Measurements from ENCODE around the gene ADCY5.
A peak's percentile ranks its signal among the peaks of the same experiment; 100 is the strongest.
"Not testable (repeated sequence)": the region's sequence is repeated elsewhere in the genome, so short reads cannot be mapped to it uniquely, and the experiment has no call there.

Gene ADCY5

DNA sequence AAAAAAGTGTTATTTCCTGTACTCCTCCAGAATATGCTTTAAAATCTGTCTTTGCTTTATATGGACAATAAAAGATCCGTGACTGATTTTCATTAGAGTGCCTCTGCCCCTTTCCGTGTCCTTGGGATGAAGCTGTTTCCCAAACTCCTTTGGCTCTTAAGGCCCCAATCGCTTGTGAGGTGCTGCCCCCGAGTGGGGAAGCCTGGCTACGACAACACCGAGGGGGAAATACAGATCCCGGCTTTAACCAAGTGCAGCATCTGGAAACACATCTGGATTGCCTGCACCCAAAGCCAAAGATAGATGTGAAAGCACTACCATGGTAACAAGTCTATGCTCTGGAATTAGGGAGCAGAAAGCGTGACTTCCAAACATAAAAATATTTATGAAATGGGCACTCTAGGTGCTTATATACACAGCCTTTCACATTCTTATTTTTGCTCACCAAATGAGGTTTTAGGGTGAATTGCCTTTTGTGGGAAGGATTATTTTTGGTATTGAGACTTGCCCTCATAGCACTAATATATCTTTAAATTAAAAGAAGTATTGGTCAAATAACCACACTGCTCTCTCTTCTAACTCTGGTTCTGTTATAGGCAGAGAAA, 40.6 kb upstream of the ADCY5 start (continued):
- TF ChIP-seq, protein P1, sequence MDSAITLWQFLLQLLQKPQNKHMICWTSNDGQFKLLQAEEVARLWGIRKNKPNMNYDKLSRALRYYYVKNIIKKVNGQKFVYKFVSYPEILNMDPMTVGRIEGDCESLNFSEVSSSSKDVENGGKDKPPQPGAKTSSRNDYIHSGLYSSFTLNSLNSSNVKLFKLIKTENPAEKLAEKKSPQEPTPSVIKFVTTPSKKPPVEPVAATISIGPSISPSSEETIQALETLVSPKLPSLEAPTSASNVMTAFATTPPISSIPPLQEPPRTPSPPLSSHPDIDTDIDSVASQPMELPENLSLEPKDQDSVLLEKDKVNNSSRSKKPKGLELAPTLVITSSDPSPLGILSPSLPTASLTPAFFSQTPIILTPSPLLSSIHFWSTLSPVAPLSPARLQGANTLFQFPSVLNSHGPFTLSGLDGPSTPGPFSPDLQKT (IDR thresholded peaks at IDR 0.05; ENCODE audit: borderline replicate concordance, low read depth, low read length), result no peak
- TF ChIP-seq ZNF654 (tag by site-specific recombination; IDR thresholded peaks at IDR 0.05; ENCODE audit: low read depth) (peak; percentile 79), ZNF792 (tag by site-specific recombination; IDR thresholded peaks at IDR 0.05) (no peak), ZNF621 (tag by site-specific recombination; IDR thresholded peaks at IDR 0.05) (no peak), ZNF311 (tag by site-specific recombination; IDR thresholded peaks at IDR 0.05; ENCODE audit: borderline replicate concordance) (no peak), ZNF16 (tag by site-specific recombination; IDR thresholded peaks at IDR 0.05; ENCODE audit: low read depth) (no peak), WT1 (tag by site-specific recombination; IDR thresholded peaks at IDR 0.05) (no peak), IKZF3 (tag by site-specific recombination; IDR thresholded peaks at IDR 0.05) (peak; percentile 73)
- TF ChIP-seq, protein P2, sequence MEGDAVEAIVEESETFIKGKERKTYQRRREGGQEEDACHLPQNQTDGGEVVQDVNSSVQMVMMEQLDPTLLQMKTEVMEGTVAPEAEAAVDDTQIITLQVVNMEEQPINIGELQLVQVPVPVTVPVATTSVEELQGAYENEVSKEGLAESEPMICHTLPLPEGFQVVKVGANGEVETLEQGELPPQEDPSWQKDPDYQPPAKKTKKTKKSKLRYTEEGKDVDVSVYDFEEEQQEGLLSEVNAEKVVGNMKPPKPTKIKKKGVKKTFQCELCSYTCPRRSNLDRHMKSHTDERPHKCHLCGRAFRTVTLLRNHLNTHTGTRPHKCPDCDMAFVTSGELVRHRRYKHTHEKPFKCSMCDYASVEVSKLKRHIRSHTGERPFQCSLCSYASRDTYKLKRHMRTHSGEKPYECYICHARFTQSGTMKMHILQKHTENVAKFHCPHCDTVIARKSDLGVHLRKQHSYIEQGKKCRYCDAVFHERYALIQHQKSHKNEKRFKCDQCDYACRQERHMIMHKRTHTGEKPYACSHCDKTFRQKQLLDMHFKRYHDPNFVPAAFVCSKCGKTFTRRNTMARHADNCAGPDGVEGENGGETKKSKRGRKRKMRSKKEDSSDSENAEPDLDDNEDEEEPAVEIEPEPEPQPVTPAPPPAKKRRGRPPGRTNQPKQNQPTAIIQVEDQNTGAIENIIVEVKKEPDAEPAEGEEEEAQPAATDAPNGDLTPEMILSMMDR (tag by site-specific recombination; IDR thresholded peaks at IDR 0.05), result peak; percentile 38; the same call in 1 of the 2 replicates
- TF ChIP-seq, protein P3, sequence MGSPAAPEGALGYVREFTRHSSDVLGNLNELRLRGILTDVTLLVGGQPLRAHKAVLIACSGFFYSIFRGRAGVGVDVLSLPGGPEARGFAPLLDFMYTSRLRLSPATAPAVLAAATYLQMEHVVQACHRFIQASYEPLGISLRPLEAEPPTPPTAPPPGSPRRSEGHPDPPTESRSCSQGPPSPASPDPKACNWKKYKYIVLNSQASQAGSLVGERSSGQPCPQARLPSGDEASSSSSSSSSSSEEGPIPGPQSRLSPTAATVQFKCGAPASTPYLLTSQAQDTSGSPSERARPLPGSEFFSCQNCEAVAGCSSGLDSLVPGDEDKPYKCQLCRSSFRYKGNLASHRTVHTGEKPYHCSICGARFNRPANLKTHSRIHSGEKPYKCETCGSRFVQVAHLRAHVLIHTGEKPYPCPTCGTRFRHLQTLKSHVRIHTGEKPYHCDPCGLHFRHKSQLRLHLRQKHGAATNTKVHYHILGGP (tag by site-specific recombination; IDR thresholded peaks at IDR 0.05), result no peak
- TF ChIP-seq, protein P4, sequence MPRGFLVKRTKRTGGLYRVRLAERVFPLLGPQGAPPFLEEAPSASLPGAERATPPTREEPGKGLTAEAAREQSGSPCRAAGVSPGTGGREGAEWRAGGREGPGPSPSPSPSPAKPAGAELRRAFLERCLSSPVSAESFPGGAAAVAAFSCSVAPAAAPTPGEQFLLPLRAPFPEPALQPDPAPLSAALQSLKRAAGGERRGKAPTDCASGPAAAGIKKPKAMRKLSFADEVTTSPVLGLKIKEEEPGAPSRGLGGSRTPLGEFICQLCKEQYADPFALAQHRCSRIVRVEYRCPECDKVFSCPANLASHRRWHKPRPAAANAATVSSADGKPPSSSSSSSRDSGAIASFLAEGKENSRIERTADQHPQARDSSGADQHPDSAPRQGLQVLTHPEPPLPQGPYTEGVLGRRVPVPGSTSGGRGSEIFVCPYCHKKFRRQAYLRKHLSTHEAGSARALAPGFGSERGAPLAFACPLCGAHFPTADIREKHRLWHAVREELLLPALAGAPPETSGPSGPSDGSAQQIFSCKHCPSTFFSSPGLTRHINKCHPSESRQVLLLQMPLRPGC (tag by site-specific recombination; IDR thresholded peaks at IDR 0.05), result no peak

DNA sequence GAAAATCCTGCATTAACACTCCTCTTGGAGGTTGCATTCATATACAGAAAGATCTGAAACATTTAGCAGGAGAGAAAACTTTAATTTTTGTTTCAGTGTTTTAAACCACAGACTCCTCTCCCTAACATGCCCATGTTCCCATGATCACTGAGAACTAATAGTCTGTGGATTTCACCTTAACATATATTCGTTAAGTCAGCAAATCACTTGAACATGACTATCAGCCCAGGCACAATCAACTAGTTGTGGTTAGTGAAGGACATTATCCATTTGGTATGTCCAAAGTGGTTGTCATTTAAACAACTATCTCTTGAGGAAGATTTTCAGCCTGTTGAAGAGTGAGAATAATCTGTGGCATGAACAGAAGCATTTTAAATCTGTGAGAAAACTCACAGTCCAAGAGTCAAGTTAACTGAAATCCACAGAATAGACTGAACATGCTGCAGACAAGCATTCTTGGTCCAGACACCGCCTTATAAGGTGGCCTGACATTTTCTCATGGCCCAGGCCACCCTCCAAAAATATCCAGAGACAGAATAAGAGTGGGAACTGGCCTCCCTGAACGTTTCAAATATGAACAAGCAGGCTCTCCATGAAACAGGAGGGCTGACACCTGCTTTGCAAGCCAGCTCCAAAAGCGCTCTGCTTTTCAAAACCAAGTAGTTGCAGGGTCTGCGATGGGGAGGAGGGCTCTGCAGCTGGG, 39.9 kb upstream of the ADCY5 start:
- ChIA-PET CTCF (interaction anchor here (0.6 to 3.9 kb wide), 20 partner anchors 12 to 1104 kb away, joined by 3 to 65 read pairs (median 4); partner anchors contain the start of gene ADCY5), POLR2A (no interaction called here)
- Histone ChIP-seq H3K27ac (ENCODE audit: extremely low read depth, low read depth, low read length) (no peak overlapping the region), H3K4me3 (ENCODE audit: low read depth, low read length) (no peak overlapping the region), H3K9me3 (ENCODE audit: control insufficient read depth, insufficient read depth, low read depth, low read length) (no peaks in the 10 kb centered on the region), H3K36me3 (ENCODE audit: control insufficient read depth in 2 of 2, insufficient read depth in 1 of 2, low read length in 2 of 2) (peaks cover 0 to 14% of the 10 kb centered on the region in 2 experiments; a peak in 1 of 3 replicates), H3K4me1 (ENCODE audit: control insufficient read depth, insufficient read depth, low read length) (no peaks in the 10 kb centered on the region)
- TF ChIP-seq, protein P5, sequence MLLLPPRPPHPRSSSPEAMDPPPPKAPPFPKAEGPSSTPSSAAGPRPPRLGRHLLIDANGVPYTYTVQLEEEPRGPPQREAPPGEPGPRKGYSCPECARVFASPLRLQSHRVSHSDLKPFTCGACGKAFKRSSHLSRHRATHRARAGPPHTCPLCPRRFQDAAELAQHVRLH (tag by site-specific recombination; IDR thresholded peaks at IDR 0.05), result no peak
- no peak for TF ChIP-seq ZNF747 (tag by site-specific recombination; IDR thresholded peaks at IDR 0.05)
- no peak for TF ChIP-seq ZNF175 (tag by site-specific recombination; IDR thresholded peaks at IDR 0.05)
- TF ChIP-seq ZNF266 (tag by site-specific recombination; IDR thresholded peaks at IDR 0.05; ENCODE audit: low read depth), result no peak
- TF ChIP-seq ZNF549 (tag by site-specific recombination; IDR thresholded peaks at IDR 0.05), result no peak
- TF ChIP-seq, protein P6, sequence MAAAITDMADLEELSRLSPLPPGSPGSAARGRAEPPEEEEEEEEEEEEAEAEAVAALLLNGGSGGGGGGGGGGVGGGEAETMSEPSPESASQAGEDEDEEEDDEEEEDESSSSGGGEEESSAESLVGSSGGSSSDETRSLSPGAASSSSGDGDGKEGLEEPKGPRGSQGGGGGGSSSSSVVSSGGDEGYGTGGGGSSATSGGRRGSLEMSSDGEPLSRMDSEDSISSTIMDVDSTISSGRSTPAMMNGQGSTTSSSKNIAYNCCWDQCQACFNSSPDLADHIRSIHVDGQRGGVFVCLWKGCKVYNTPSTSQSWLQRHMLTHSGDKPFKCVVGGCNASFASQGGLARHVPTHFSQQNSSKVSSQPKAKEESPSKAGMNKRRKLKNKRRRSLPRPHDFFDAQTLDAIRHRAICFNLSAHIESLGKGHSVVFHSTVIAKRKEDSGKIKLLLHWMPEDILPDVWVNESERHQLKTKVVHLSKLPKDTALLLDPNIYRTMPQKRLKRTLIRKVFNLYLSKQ (tag by site-specific recombination; IDR thresholded peaks at IDR 0.05; ENCODE audit: borderline replicate concordance), result no peak
- TF ChIP-seq KLF16 (tag by site-specific recombination; IDR thresholded peaks at IDR 0.05), result no peak
- TF ChIP-seq ZNF112 (tag by site-specific recombination; IDR thresholded peaks at IDR 0.05), result no peak
- no peak for TF ChIP-seq ZNF521 (tag by site-specific recombination; IDR thresholded peaks at IDR 0.05)
- no peak for TF ChIP-seq ZNF114 (tag by site-specific recombination; IDR thresholded peaks at IDR 0.05)
- TF ChIP-seq ZFP37 (tag by site-specific recombination; IDR thresholded peaks at IDR 0.05), result no peak
- TF ChIP-seq, protein P7, sequence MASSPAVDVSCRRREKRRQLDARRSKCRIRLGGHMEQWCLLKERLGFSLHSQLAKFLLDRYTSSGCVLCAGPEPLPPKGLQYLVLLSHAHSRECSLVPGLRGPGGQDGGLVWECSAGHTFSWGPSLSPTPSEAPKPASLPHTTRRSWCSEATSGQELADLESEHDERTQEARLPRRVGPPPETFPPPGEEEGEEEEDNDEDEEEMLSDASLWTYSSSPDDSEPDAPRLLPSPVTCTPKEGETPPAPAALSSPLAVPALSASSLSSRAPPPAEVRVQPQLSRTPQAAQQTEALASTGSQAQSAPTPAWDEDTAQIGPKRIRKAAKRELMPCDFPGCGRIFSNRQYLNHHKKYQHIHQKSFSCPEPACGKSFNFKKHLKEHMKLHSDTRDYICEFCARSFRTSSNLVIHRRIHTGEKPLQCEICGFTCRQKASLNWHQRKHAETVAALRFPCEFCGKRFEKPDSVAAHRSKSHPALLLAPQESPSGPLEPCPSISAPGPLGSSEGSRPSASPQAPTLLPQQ (tag by site-specific recombination; IDR thresholded peaks at IDR 0.05), result no peak

DNA sequence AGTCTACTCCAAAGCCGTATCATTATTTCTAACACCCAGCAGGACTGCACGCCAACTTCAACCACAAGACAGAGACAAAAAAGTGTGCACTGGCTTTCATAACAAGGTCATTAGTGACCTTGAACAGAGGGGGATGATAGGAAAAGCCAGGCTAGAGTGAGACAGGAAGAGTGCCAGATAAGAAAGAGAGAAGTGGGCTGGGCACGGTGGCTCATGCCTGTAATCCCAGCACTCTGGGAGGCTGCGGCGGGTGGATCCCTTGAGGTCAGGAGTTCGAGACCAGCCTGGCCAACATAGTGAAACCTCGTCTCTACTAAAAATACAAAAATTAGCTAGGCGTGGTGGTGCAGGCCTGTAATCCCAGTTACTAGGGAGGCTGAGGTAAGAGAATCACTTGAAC, 38.2 kb upstream of the ADCY5 start:
- H3K27ac ChIP-seq (ENCODE audit: extremely low read depth, low read depth, low read length); H3K4me1 ChIP-seq (ENCODE audit: control insufficient read depth, insufficient read depth, low read length); H3K4me3 ChIP-seq (ENCODE audit: low read depth, low read length); POLR2A ChIA-PET; H3K9me3 ChIP-seq (ENCODE audit: control insufficient read depth, insufficient read depth, low read depth, low read length); H3K36me3 ChIP-seq (ENCODE audit: control insufficient read depth in 2 of 2, insufficient read depth in 1 of 2, low read length in 2 of 2): not testable (repeated sequence)
- CTCF ChIA-PET, result interaction anchor here (0.6 to 0.8 kb wide), 3 partner anchors 74 to 227 kb away, joined by 3 to 4 read pairs (median 3); no protein-coding TSS in a partner anchor
